Measurements from ENCODE around the gene THSD4.
A peak's percentile ranks its signal among the peaks of the same experiment; 100 is the strongest.

Gene THSD4

DNA sequence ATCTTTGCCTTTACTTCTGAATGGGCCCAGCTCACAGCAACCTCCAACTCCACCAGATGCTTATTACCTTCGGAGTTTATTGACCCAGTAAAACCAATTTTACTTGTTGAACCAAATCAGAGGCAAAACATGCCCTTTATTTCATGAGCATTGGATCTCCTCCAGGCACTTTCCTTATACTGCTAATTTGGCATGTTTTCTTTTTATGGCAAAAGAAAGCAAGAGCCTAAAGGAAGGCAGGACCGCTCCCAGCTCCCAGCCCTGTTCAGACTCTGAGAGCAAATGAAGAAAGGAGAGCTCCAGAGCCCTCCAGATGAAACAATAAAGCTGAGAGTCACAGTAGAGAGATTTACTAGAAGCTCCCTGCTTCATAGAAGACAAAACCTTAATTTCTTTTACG lies 613.6 kb downstream of the THSD4 start:
- DNase-seq (ENCODE audit: low read depth, low spot score), result no peak
- no peaks in the 10 kb centered on the region for H3K36me3 ChIP-seq (ENCODE audit: insufficient read depth, insufficient read length, low read length)
- no peaks in the 10 kb centered on the region for H3K27me3 ChIP-seq (ENCODE audit: insufficient read depth, insufficient read length)
- H3K9me3 ChIP-seq (ENCODE audit: insufficient read depth, low read length), result no peaks in the 10 kb centered on the region
- H3K9ac ChIP-seq (ENCODE audit: insufficient read length, low read depth), result no peak overlapping the region
- no peaks in the 10 kb centered on the region for H3K4me1 ChIP-seq (ENCODE audit: insufficient read depth, insufficient read length)
- no peak overlapping the region for H3K4me3 ChIP-seq (ENCODE audit: insufficient read length, low read depth)
- TF ChIP-seq ZNF274 (IDR thresholded peaks at IDR 0.05; ENCODE audit: low read depth, low read length) (no peak), YY1 (IDR thresholded peaks at IDR 0.05; ENCODE audit: insufficient read depth, insufficient read length) (no peak), SUZ12 (IDR thresholded peaks at IDR 0.05; ENCODE audit: extremely low read depth, insufficient read depth, insufficient read length) (no peak)

DNA sequence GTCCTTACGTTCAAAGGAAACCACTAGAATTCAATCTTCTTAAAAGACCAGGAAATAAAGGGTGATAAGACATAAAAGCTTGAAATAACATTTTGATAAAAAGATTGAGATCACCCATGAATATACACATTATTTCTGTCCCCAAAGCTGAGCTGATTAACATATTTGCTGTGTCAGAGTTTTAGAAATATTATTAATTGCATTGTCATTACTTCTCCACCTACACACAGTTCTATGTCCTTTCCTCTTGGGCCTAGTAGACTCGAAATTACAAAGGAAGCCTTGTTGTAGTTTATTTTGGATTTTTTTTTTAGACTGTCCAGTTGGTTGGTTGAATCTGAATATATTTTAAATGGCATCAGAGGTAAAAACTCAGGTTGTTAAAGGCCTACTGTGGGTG lies 614.0 kb downstream of the THSD4 start:
- no peak for DNase-seq (ENCODE audit: low read depth, low spot score)
- Histone ChIP-seq H3K36me3 (ENCODE audit: insufficient read depth, insufficient read length, low read length) (no peaks in the 10 kb centered on the region), H3K9ac (ENCODE audit: insufficient read length, low read depth) (no peak overlapping the region), H3K4me3 (ENCODE audit: insufficient read length, low read depth) (no peak overlapping the region), H3K9me3 (ENCODE audit: insufficient read depth, low read length) (no peaks in the 10 kb centered on the region), H3K27me3 (ENCODE audit: insufficient read depth, insufficient read length) (no peaks in the 10 kb centered on the region), H3K4me1 (ENCODE audit: insufficient read depth, insufficient read length) (no peaks in the 10 kb centered on the region)
- TF ChIP-seq SUZ12 (IDR thresholded peaks at IDR 0.05; ENCODE audit: extremely low read depth, insufficient read depth, insufficient read length), result no peak
- no peak for TF ChIP-seq ZNF274 (IDR thresholded peaks at IDR 0.05; ENCODE audit: low read depth, low read length)

DNA sequence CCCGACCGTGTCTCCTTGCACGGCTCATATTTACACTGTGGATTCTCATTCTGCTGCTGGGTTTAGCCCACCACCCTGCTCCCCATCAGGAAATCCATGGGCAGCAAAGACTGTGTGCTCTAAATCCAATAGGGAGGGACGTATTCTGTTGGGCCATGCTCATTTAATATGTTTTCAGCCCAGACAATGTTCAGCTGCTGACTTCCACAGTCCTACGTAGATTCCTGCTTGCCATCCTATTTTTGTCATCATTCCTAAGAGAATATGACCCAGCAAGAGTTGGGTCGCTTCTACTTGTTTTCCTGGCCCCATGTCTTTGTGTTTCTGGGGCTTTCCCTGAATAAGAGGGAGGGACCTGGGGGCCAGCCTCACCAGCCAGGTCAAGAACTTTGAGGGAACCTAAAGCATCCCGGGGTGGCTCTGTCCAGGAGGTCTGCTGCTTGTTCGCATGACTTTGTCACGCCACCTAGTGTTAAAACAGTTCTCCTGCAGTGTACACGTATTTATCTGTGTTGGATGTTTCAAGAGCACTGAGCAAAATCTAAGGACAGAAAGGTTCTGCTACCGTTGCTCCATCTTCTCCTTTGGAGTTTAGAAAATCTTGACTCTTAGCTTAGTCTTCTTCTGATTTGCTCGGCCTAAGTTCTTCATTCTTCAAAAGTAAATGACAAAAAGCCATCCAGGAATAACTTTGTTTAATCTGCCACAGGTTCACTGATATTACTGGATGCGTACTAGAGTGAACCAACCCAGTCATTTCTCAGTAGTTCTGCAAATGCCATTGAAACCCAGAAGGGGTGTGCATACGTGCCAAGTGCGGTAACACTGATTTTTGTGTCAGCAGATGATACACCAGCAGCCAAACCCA lies 615.2 kb downstream of the THSD4 start:
- TF ChIP-seq YY1 (IDR thresholded peaks at IDR 0.05; ENCODE audit: insufficient read depth, insufficient read length), result no peak
- TF ChIP-seq SUZ12 (IDR thresholded peaks at IDR 0.05; ENCODE audit: extremely low read depth, insufficient read depth, insufficient read length), result no peak
- no peak for TF ChIP-seq ZNF274 (IDR thresholded peaks at IDR 0.05; ENCODE audit: low read depth, low read length)
- Histone ChIP-seq H3K27me3 (ENCODE audit: insufficient read depth, insufficient read length) (no peaks in the 10 kb centered on the region), H3K4me1 (ENCODE audit: insufficient read depth, insufficient read length) (no peaks in the 10 kb centered on the region), H3K4me3 (ENCODE audit: insufficient read length, low read depth) (no peak overlapping the region), H3K36me3 (ENCODE audit: insufficient read depth, insufficient read length, low read length) (no peaks in the 10 kb centered on the region), H3K9ac (ENCODE audit: insufficient read length, low read depth) (no peak overlapping the region), H3K9me3 (ENCODE audit: insufficient read depth, low read length) (no peaks in the 10 kb centered on the region)
- DNase-seq (ENCODE audit: low read depth, low spot score), result peak; percentile 35

DNA sequence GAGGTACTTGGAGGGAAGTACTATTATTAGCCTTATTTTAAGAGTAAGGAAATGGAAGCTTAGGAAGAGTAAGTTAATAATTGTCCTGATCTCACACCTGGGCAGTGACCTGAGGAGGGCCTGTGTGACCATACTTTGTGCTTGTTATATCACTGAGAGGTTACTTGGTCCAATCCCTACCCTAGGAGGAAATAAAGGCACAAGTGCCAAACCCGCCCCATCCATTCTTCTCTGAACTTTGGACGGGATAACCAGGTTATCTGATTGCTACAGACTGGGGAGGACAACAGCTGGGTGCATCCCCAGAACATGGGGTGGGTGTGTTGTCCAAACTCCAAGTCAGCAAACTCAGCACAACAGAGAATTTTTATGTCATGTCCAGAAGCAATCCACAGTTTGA lies 617.4 kb downstream of the THSD4 start:
- H3K4me1 ChIP-seq (ENCODE audit: insufficient read depth, insufficient read length), result no peaks in the 10 kb centered on the region
- no peaks in the 10 kb centered on the region for H3K9me3 ChIP-seq (ENCODE audit: insufficient read depth, low read length)
- no peak for TF ChIP-seq SUZ12 (IDR thresholded peaks at IDR 0.05; ENCODE audit: extremely low read depth, insufficient read depth, insufficient read length)
- no peak for TF ChIP-seq YY1 (IDR thresholded peaks at IDR 0.05; ENCODE audit: insufficient read depth, insufficient read length)
- TF ChIP-seq ZNF274 (IDR thresholded peaks at IDR 0.05; ENCODE audit: low read depth, low read length), result no peak
- H3K36me3 ChIP-seq (ENCODE audit: insufficient read depth, insufficient read length, low read length), result no peaks in the 10 kb centered on the region
- H3K27me3 ChIP-seq (ENCODE audit: insufficient read depth, insufficient read length), result no peaks in the 10 kb centered on the region
- no peak overlapping the region for H3K4me3 ChIP-seq (ENCODE audit: insufficient read length, low read depth)
- no peak overlapping the region for H3K9ac ChIP-seq (ENCODE audit: insufficient read length, low read depth)
- DNase-seq (ENCODE audit: low read depth, low spot score), result no peak

DNA sequence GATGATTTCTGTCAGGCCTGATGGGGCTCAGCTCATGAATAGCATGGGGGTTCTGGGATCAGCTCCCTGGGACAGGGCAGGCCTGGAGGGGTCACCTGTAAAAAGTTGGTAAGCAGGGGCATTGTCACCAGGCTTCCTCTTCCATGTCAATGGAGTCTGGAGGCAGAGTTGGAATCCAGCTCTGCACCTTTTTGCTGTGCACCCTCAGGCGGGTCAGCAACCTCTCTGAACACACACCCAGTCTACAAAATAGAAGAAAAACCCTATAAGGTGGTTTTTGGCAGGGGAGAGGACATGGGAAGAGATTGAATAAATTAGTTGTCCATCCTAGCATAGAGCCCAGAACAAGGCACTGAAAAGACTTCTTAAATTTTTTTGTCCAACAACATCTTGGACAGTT lies 617.9 kb downstream of the THSD4 start:
- Histone ChIP-seq H3K36me3 (ENCODE audit: insufficient read depth, insufficient read length, low read length) (no peaks in the 10 kb centered on the region), H3K9me3 (ENCODE audit: insufficient read depth, low read length) (no peaks in the 10 kb centered on the region), H3K9ac (ENCODE audit: insufficient read length, low read depth) (no peak overlapping the region), H3K27me3 (ENCODE audit: insufficient read depth, insufficient read length) (no peaks in the 10 kb centered on the region), H3K4me3 (ENCODE audit: insufficient read length, low read depth) (no peak overlapping the region), H3K4me1 (ENCODE audit: insufficient read depth, insufficient read length) (no peaks in the 10 kb centered on the region)
- no peak for DNase-seq (ENCODE audit: low read depth, low spot score)
- TF ChIP-seq YY1 (IDR thresholded peaks at IDR 0.05; ENCODE audit: insufficient read depth, insufficient read length), result no peak
- no peak for TF ChIP-seq SUZ12 (IDR thresholded peaks at IDR 0.05; ENCODE audit: extremely low read depth, insufficient read depth, insufficient read length)
- TF ChIP-seq ZNF274 (IDR thresholded peaks at IDR 0.05; ENCODE audit: low read depth, low read length), result no peak

DNA sequence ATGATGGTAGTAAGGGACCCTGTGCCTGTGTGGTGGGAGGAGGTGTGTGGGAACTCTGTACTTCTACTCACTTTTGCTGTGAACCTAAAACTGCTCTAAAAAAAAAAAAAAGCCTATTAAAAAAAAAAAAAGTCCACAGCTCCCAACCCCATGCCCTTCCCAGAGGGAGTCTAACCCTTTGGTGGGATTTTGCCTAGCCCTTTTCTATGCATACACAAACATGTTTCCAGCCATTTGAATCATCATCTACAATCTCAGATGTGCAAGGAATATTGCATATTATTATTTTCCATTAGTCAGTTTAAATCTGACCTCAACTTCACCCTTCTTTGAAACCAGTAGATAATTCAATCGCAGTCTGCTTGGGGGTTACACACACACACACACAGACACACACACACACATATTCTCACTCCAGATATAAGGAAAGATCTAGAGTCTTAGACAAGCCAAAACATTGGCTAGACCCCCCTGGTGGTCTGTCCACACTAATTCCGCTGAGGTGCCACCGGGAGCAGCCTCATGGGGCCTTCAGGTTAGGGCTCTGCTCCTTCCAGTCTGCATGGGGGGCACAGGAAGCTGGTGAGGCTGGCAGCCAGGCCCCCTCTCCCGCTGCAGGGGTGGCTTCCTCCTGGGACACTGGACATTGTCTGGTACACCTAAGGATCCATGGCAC lies 619.6 kb downstream of the THSD4 start:
- Histone ChIP-seq H3K36me3 (ENCODE audit: insufficient read depth, insufficient read length, low read length) (no peaks in the 10 kb centered on the region), H3K4me1 (ENCODE audit: insufficient read depth, insufficient read length) (no peaks in the 10 kb centered on the region), H3K9ac (ENCODE audit: insufficient read length, low read depth) (no peak overlapping the region), H3K4me3 (ENCODE audit: insufficient read length, low read depth) (no peak overlapping the region), H3K27me3 (ENCODE audit: insufficient read depth, insufficient read length) (no peaks in the 10 kb centered on the region), H3K9me3 (ENCODE audit: insufficient read depth, low read length) (no peaks in the 10 kb centered on the region)
- no peak for TF ChIP-seq YY1 (IDR thresholded peaks at IDR 0.05; ENCODE audit: insufficient read depth, insufficient read length)
- TF ChIP-seq ZNF274 (IDR thresholded peaks at IDR 0.05; ENCODE audit: low read depth, low read length), result no peak
- DNase-seq (ENCODE audit: low read depth, low spot score), result no peak

DNA sequence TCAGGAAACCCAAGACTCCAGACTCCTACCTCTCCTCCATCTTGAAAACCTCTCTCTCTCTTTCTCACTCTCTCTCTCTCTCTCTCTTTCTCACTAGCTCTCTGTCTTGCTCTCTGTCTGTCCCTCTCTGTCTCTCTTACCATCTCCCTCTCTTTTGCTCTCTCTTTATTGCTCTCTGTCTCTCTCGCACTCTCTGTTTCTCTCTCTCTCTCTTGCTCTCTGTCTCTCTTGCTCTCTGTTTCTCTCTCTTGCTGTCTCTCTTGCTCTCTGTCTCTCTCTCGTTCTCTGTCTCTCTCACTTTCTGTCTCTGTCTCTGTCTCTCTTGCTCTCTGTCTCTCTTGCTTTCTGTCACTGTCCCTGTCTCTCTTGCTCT lies 620.1 kb downstream of the THSD4 start:
- Histone ChIP-seq H3K27me3 (ENCODE audit: insufficient read depth, insufficient read length) (no peaks in the 10 kb centered on the region), H3K4me3 (ENCODE audit: insufficient read length, low read depth) (no peak overlapping the region), H3K36me3 (ENCODE audit: insufficient read depth, insufficient read length, low read length) (no peaks in the 10 kb centered on the region), H3K4me1 (ENCODE audit: insufficient read depth, insufficient read length) (no peaks in the 10 kb centered on the region), H3K9ac (ENCODE audit: insufficient read length, low read depth) (no peak overlapping the region), H3K9me3 (ENCODE audit: insufficient read depth, low read length) (no peaks in the 10 kb centered on the region)
- TF ChIP-seq SUZ12 (IDR thresholded peaks at IDR 0.05; ENCODE audit: extremely low read depth, insufficient read depth, insufficient read length), result no peak
- TF ChIP-seq YY1 (IDR thresholded peaks at IDR 0.05; ENCODE audit: insufficient read depth, insufficient read length), result no peak
- no peak for TF ChIP-seq ZNF274 (IDR thresholded peaks at IDR 0.05; ENCODE audit: low read depth, low read length)
- DNase-seq (ENCODE audit: low read depth, low spot score), result no peak

All from NT2/D1 (cell line).